ENCODE results near the gene LMX1B.

The LMX1B gene

DNA sequence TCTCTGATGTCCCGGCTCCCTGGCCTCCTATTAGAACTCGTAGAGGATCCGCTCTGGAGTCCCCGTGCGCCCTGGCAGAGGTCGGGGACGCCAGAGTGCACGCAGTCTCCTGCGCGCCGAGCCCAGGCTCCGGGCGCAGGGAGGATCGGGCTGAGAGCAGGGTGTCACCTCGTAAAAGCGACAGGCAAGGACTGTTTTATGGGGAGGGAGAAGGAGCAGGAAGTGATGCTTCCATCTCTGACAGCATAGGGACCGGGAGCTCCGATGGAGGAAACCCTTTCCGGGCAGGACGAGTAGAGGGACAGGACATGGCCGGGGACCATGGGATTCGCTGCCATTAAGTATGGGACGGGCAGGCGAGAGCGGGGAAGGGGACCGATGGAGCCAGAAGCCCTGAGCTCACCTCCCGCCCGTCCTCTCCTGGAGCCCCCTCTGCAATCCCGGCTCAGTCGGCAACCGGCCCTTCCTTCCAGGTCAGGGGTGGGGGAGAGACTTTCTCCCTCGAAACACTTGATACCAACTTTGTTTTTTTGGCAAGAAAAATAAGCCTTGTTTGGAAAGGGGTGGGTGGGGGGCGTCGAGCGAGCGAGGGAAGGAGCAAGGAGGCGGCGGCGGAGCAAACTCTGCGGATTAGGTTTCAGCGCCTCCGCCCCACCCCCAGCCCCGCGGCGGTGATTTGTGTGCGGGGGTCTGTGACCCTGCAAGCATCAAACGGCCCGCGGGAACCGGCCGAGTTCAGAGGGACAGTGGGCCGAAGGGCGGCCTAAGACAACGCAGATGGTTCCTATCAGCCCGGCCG, 12.6 kb downstream of the LMX1B start:
- no peak for TF ChIP-seq CEBPB (IDR thresholded peaks at IDR 0.05)
- no peak for TF ChIP-seq CREB1 (IDR thresholded peaks at IDR 0.05; ENCODE audit: low read depth)
- TF ChIP-seq, protein P1, sequence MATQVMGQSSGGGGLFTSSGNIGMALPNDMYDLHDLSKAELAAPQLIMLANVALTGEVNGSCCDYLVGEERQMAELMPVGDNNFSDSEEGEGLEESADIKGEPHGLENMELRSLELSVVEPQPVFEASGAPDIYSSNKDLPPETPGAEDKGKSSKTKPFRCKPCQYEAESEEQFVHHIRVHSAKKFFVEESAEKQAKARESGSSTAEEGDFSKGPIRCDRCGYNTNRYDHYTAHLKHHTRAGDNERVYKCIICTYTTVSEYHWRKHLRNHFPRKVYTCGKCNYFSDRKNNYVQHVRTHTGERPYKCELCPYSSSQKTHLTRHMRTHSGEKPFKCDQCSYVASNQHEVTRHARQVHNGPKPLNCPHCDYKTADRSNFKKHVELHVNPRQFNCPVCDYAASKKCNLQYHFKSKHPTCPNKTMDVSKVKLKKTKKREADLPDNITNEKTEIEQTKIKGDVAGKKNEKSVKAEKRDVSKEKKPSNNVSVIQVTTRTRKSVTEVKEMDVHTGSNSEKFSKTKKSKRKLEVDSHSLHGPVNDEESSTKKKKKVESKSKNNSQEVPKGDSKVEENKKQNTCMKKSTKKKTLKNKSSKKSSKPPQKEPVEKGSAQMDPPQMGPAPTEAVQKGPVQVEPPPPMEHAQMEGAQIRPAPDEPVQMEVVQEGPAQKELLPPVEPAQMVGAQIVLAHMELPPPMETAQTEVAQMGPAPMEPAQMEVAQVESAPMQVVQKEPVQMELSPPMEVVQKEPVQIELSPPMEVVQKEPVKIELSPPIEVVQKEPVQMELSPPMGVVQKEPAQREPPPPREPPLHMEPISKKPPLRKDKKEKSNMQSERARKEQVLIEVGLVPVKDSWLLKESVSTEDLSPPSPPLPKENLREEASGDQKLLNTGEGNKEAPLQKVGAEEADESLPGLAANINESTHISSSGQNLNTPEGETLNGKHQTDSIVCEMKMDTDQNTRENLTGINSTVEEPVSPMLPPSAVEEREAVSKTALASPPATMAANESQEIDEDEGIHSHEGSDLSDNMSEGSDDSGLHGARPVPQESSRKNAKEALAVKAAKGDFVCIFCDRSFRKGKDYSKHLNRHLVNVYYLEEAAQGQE (IDR thresholded peaks at IDR 0.05; ENCODE audit: low read depth), result no peak
- no peak for TF ChIP-seq ZBTB7A (IDR thresholded peaks at IDR 0.05; ENCODE audit: low read depth)
- TF ChIP-seq YY1 (IDR thresholded peaks at IDR 0.05; ENCODE audit: low read depth), result no peak
- TF ChIP-seq, protein P2, sequence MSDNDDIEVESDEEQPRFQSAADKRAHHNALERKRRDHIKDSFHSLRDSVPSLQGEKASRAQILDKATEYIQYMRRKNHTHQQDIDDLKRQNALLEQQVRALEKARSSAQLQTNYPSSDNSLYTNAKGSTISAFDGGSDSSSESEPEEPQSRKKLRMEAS (IDR thresholded peaks at IDR 0.05), result no peak
- TF ChIP-seq EP300 (IDR thresholded peaks at IDR 0.05; ENCODE audit: borderline replicate concordance), result no peak
- TF ChIP-seq, protein P3, sequence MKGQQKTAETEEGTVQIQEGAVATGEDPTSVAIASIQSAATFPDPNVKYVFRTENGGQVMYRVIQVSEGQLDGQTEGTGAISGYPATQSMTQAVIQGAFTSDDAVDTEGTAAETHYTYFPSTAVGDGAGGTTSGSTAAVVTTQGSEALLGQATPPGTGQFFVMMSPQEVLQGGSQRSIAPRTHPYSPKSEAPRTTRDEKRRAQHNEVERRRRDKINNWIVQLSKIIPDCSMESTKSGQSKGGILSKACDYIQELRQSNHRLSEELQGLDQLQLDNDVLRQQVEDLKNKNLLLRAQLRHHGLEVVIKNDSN (IDR thresholded peaks at IDR 0.05), result no peak
- no peak for TF ChIP-seq TAF1 (IDR thresholded peaks at IDR 0.05; ENCODE audit: low read depth)
- TF ChIP-seq NFIC (IDR thresholded peaks at IDR 0.05), result no peak
- TF ChIP-seq TCF12 (IDR thresholded peaks at IDR 0.05; ENCODE audit: low read depth), result no peak
- no peak for TF ChIP-seq TEAD4 (IDR thresholded peaks at IDR 0.05)
- TF ChIP-seq FOXM1 (IDR thresholded peaks at IDR 0.05; ENCODE audit: borderline replicate concordance, low read depth), result no peak
- no peak for TF ChIP-seq EGR1 (IDR thresholded peaks at IDR 0.05)
- no peak for TF ChIP-seq RAD21 (IDR thresholded peaks at IDR 0.05; ENCODE audit: low read depth)

DNA sequence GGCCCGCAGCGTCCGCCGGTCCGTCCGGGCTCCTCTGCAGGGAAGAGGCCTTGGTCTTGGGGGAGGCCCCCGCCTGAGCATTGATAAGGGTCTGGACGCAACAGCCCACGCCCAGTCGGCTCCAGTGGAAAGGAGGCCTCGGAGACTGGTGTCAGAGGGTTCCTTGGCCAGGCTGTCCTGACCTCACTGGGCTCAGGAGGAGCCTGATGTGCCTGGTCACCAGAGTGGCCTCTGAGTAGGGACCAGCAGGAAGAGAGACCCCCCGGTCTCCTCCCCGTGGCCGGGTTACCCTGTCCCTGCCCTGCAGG, 13.2 kb downstream of the LMX1B start:
- TF ChIP-seq EP300 (IDR thresholded peaks at IDR 0.05; ENCODE audit: borderline replicate concordance), result no peak
- no peak for TF ChIP-seq FOXM1 (IDR thresholded peaks at IDR 0.05; ENCODE audit: borderline replicate concordance, low read depth)
- TF ChIP-seq, protein P1 (IDR thresholded peaks at IDR 0.05; ENCODE audit: low read depth), result no peak
- no peak for TF ChIP-seq NFIC (IDR thresholded peaks at IDR 0.05)
- TF ChIP-seq, protein P3 (IDR thresholded peaks at IDR 0.05), result no peak
- no peak for TF ChIP-seq RAD21 (IDR thresholded peaks at IDR 0.05; ENCODE audit: low read depth)
- TF ChIP-seq TCF12 (IDR thresholded peaks at IDR 0.05; ENCODE audit: low read depth), result no peak
- no peak for TF ChIP-seq ZBTB7A (IDR thresholded peaks at IDR 0.05; ENCODE audit: low read depth)
- TF ChIP-seq CREB1 (IDR thresholded peaks at IDR 0.05; ENCODE audit: low read depth), result no peak
- TF ChIP-seq TAF1 (IDR thresholded peaks at IDR 0.05; ENCODE audit: low read depth), result no peak
- TF ChIP-seq YY1 (IDR thresholded peaks at IDR 0.05; ENCODE audit: low read depth), result no peak
- TF ChIP-seq TEAD4 (IDR thresholded peaks at IDR 0.05), result no peak
- TF ChIP-seq EGR1 (IDR thresholded peaks at IDR 0.05), result no peak
- TF ChIP-seq CEBPB (IDR thresholded peaks at IDR 0.05), result no peak
- TF ChIP-seq, protein P2 (IDR thresholded peaks at IDR 0.05), result no peak

DNA sequence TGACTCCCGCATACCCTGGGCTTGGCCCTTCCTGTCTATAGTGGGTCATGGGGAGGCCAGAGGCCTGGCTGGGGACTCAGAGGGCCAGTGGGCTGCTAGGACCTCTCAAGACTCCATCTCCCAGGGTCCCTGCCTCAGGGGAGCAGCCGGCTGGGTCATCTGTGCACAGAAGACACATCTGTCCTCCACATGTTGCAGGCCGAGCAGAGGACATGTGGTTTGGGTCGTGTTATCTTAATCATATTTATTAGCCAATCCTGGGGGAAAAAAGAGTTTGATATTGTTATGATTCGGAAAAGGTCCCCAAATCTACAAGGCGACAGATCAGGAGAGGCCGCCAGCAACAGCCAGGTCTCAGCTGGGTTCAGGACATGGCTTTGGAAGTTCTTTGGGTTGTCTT, 14.4 kb downstream of the LMX1B start:
- TF ChIP-seq TAF1 (IDR thresholded peaks at IDR 0.05; ENCODE audit: low read depth) (no peak), TEAD4 (IDR thresholded peaks at IDR 0.05) (no peak), NFIC (IDR thresholded peaks at IDR 0.05) (no peak), ZBTB7A (IDR thresholded peaks at IDR 0.05; ENCODE audit: low read depth) (no peak), RAD21 (IDR thresholded peaks at IDR 0.05; ENCODE audit: low read depth) (no peak), TCF12 (IDR thresholded peaks at IDR 0.05; ENCODE audit: low read depth) (no peak), YY1 (IDR thresholded peaks at IDR 0.05; ENCODE audit: low read depth) (no peak), CEBPB (IDR thresholded peaks at IDR 0.05) (no peak), EP300 (IDR thresholded peaks at IDR 0.05; ENCODE audit: borderline replicate concordance) (no peak), EGR1 (IDR thresholded peaks at IDR 0.05) (no peak), FOXM1 (IDR thresholded peaks at IDR 0.05; ENCODE audit: borderline replicate concordance, low read depth) (no peak)
- TF ChIP-seq, protein P3 (IDR thresholded peaks at IDR 0.05), result no peak
- TF ChIP-seq, protein P2 (IDR thresholded peaks at IDR 0.05), result no peak
- TF ChIP-seq, protein P1 (IDR thresholded peaks at IDR 0.05; ENCODE audit: low read depth), result no peak
